ENCODE results near the gene TENM3. TPM values are rescaled to one million over a fixed set of nuclear protein-coding genes. Genes with fewer than 3 reads are reported as not detected.

TENM3 gene
- total RNA-seq, 2 experiments from 2014 or later: not detected

GRCh38 chr4:182252220-182252619 is 9.0 kb downstream of the TENM3 start:
- Mint-ChIP-seq H3K27me3 (no peaks in the 10 kb centered on the region), H3K27ac (no peak overlapping the region), H3K36me3 (no peaks in the 10 kb centered on the region), H3K4me3 (no peak overlapping the region), H3K4me1 (no peaks in the 10 kb centered on the region), H3K9me3 (peaks cover 1% of the 10 kb centered on the region)
- ATAC-seq (ENCODE audit: low read depth) (no peak), DNase-seq (no peak)
- POLR2A ChIA-PET: no interaction called here

GRCh38 chr4:182254026-182254780 is 11.0 kb downstream of the TENM3 start:
- Mint-ChIP-seq H3K4me1 (no peaks in the 10 kb centered on the region), H3K9me3 (peaks cover 1% of the 10 kb centered on the region), H3K36me3 (no peaks in the 10 kb centered on the region), H3K27me3 (no peaks in the 10 kb centered on the region), H3K27ac (no peak overlapping the region), H3K4me3 (no peak overlapping the region)
- POLR2A ChIA-PET: no interaction called here
- DNase-seq (no peak), ATAC-seq (ENCODE audit: low read depth) (no peak)

GRCh38 chr4:182255441-182256190 is 12.4 kb downstream of the TENM3 start:
- H3K27ac Mint-ChIP-seq: no peak overlapping the region
- no peaks in the 10 kb centered on the region for H3K4me1 Mint-ChIP-seq
- DNase-seq (no peak), ATAC-seq (ENCODE audit: low read depth) (no peak)
- no peaks in the 10 kb centered on the region for H3K36me3 Mint-ChIP-seq
- no peak overlapping the region for H3K4me3 Mint-ChIP-seq
- H3K27me3 Mint-ChIP-seq: no peaks in the 10 kb centered on the region
- no peaks in the 10 kb centered on the region for H3K9me3 Mint-ChIP-seq
- POLR2A ChIA-PET: no interaction called here

GRCh38 chr4:182257016-182257415 is 13.8 kb downstream of the TENM3 start:
- no peak overlapping the region for H3K27ac Mint-ChIP-seq
- ATAC-seq (ENCODE audit: low read depth) (no peak), DNase-seq (no peak)
- no peaks in the 10 kb centered on the region for H3K4me1 Mint-ChIP-seq
- POLR2A ChIA-PET: no interaction called here
- H3K36me3 Mint-ChIP-seq: no peaks in the 10 kb centered on the region
- H3K4me3 Mint-ChIP-seq: no peak overlapping the region
- no peaks in the 10 kb centered on the region for H3K9me3 Mint-ChIP-seq
- no peaks in the 10 kb centered on the region for H3K27me3 Mint-ChIP-seq

GRCh38 chr4:182257503-182257902 is 14.3 kb downstream of the TENM3 start:
- Mint-ChIP-seq H3K36me3 (no peaks in the 10 kb centered on the region), H3K27ac (no peak overlapping the region), H3K9me3 (no peaks in the 10 kb centered on the region), H3K4me1 (no peaks in the 10 kb centered on the region), H3K27me3 (no peaks in the 10 kb centered on the region), H3K4me3 (no peak overlapping the region)
- DNase-seq (no peak), ATAC-seq (ENCODE audit: low read depth) (no peak)
- POLR2A ChIA-PET: no interaction called here

GRCh38 chr4:182258441-182259000 is 15.3 kb downstream of the TENM3 start:
- Mint-ChIP-seq H3K27me3 (no peaks in the 10 kb centered on the region), H3K36me3 (no peaks in the 10 kb centered on the region), H3K4me3 (no peak overlapping the region), H3K27ac (no peak overlapping the region), H3K4me1 (no peaks in the 10 kb centered on the region), H3K9me3 (no peaks in the 10 kb centered on the region)
- POLR2A ChIA-PET: no interaction called here
- no peak for ATAC-seq (ENCODE audit: low read depth)
- no peak for DNase-seq

GRCh38 chr4:182261651-182262223 is 18.5 kb downstream of the TENM3 start:
- POLR2A ChIA-PET: no interaction called here
- Mint-ChIP-seq H3K27ac (no peak overlapping the region), H3K36me3 (no peaks in the 10 kb centered on the region), H3K4me1 (no peaks in the 10 kb centered on the region), H3K9me3 (no peaks in the 10 kb centered on the region), H3K4me3 (no peak overlapping the region), H3K27me3 (no peaks in the 10 kb centered on the region)
- ATAC-seq (ENCODE audit: low read depth): no peak
- no peak for DNase-seq

- DNase-seq: no peak
- no peak overlapping the region for H3K27ac Mint-ChIP-seq
- no peak overlapping the region for H3K4me3 Mint-ChIP-seq
- no peaks in the 10 kb centered on the region for H3K4me1 Mint-ChIP-seq
- POLR2A ChIA-PET: no interaction called here
- no peaks in the 10 kb centered on the region for H3K9me3 Mint-ChIP-seq
- no peak for ATAC-seq (ENCODE audit: low read depth)
- no peaks in the 10 kb centered on the region for H3K36me3 Mint-ChIP-seq
- no peaks in the 10 kb centered on the region for H3K27me3 Mint-ChIP-seq
These were observed 20.4 kb downstream of the TENM3 start for GRCh38 chr4:182263562-182263961.

- no peaks in the 10 kb centered on the region for H3K27me3 Mint-ChIP-seq
- H3K36me3 Mint-ChIP-seq: no peaks in the 10 kb centered on the region
- H3K4me1 Mint-ChIP-seq: no peaks in the 10 kb centered on the region
- no peak overlapping the region for H3K27ac Mint-ChIP-seq
- no peak overlapping the region for H3K4me3 Mint-ChIP-seq
- no peaks in the 10 kb centered on the region for H3K9me3 Mint-ChIP-seq
- ATAC-seq (ENCODE audit: low read depth): no peak
- POLR2A ChIA-PET: no interaction called here
- no peak for DNase-seq
These were observed 21.0 kb downstream of the TENM3 start for GRCh38 chr4:182264139-182264752.

- H3K9me3 Mint-ChIP-seq: no peaks in the 10 kb centered on the region
- POLR2A ChIA-PET: no interaction called here
These were observed 22.7 kb downstream of the TENM3 start for GRCh38 chr4:182265881-182266280.

GRCh38 chr4:182267048-182267447 is 23.8 kb downstream of the TENM3 start:
- DNase-seq: no peak
- POLR2A ChIA-PET: no interaction called here

More at GRCh38 chr4:182265881-182266280, 22.7 kb downstream of the TENM3 start:
- Mint-ChIP-seq H3K4me1 (no peaks in the 10 kb centered on the region), H3K27ac (no peak overlapping the region), H3K4me3 (no peak overlapping the region), H3K27me3 (no peaks in the 10 kb centered on the region), H3K36me3 (no peaks in the 10 kb centered on the region)
- ATAC-seq (ENCODE audit: low read depth): no peak
- DNase-seq: no peak

GRCh38 chr4:182268966-182269365 is 25.8 kb downstream of the TENM3 start:
- H3K4me1 Mint-ChIP-seq: no peaks in the 10 kb centered on the region
- no peaks in the 10 kb centered on the region for H3K27me3 Mint-ChIP-seq
- POLR2A ChIA-PET: no interaction called here
- H3K9me3 Mint-ChIP-seq: no peaks in the 10 kb centered on the region
- DNase-seq: no peak
- ATAC-seq (ENCODE audit: low read depth): no peak
- H3K27ac Mint-ChIP-seq: no peak overlapping the region
- no peaks in the 10 kb centered on the region for H3K36me3 Mint-ChIP-seq
- H3K4me3 Mint-ChIP-seq: no peak overlapping the region

More at GRCh38 chr4:182267048-182267447, 23.8 kb downstream of the TENM3 start:
- no peak for ATAC-seq (ENCODE audit: low read depth)
- no peak overlapping the region for H3K4me3 Mint-ChIP-seq
- H3K27me3 Mint-ChIP-seq: no peaks in the 10 kb centered on the region
- H3K4me1 Mint-ChIP-seq: no peaks in the 10 kb centered on the region
- H3K36me3 Mint-ChIP-seq: no peaks in the 10 kb centered on the region
- H3K27ac Mint-ChIP-seq: no peak overlapping the region
- no peaks in the 10 kb centered on the region for H3K9me3 Mint-ChIP-seq

GRCh38 chr4:182271731-182272130 is 28.5 kb downstream of the TENM3 start:
- no peak overlapping the region for H3K4me3 Mint-ChIP-seq
- no peaks in the 10 kb centered on the region for H3K27me3 Mint-ChIP-seq
- H3K36me3 Mint-ChIP-seq: no peaks in the 10 kb centered on the region
- POLR2A ChIA-PET: no interaction called here
- no peak for ATAC-seq (ENCODE audit: low read depth)
- no peaks in the 10 kb centered on the region for H3K4me1 Mint-ChIP-seq
- H3K9me3 Mint-ChIP-seq: no peaks in the 10 kb centered on the region
- H3K27ac Mint-ChIP-seq: no peak overlapping the region
- no peak for DNase-seq

Data from activated naive CD8-positive, alpha-beta T cell treated with anti-CD3 and anti-CD28 coated beads, Interleukin-2, amount 10 ng/mL, durations not matched to agents 7 days and 5 days (primary cell).